ENCODE results near the gene KLHL29.

The KLHL29 gene

DNA sequence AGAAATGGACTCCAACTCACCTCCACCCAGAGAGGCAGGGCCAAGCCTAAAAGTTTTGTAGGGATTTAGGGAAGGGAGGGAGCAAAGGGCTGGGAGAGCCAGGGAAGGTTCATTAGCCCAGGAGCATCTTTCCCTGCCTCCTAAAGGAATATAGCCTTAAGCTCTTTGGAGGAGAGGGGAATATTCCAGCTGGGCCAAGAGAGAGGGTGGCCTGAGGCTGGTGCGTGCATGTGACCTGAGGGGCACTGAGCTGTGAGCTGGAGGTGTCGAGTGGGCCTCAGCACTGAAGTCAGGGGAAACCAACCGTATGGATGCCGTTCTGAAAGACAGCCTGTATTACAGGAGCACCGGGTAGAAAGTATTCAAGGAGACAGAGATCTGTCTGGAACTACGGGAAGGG is 112.6 kb downstream of the KLHL29 start:
- no peak for TF ChIP-seq ZFX (IDR thresholded peaks at IDR 0.05)
- TF ChIP-seq, protein P1, sequence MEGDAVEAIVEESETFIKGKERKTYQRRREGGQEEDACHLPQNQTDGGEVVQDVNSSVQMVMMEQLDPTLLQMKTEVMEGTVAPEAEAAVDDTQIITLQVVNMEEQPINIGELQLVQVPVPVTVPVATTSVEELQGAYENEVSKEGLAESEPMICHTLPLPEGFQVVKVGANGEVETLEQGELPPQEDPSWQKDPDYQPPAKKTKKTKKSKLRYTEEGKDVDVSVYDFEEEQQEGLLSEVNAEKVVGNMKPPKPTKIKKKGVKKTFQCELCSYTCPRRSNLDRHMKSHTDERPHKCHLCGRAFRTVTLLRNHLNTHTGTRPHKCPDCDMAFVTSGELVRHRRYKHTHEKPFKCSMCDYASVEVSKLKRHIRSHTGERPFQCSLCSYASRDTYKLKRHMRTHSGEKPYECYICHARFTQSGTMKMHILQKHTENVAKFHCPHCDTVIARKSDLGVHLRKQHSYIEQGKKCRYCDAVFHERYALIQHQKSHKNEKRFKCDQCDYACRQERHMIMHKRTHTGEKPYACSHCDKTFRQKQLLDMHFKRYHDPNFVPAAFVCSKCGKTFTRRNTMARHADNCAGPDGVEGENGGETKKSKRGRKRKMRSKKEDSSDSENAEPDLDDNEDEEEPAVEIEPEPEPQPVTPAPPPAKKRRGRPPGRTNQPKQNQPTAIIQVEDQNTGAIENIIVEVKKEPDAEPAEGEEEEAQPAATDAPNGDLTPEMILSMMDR (conservative IDR thresholded peaks at IDR 0.05) = no peak
- H3K27ac ChIP-seq = no peak overlapping the region

DNA sequence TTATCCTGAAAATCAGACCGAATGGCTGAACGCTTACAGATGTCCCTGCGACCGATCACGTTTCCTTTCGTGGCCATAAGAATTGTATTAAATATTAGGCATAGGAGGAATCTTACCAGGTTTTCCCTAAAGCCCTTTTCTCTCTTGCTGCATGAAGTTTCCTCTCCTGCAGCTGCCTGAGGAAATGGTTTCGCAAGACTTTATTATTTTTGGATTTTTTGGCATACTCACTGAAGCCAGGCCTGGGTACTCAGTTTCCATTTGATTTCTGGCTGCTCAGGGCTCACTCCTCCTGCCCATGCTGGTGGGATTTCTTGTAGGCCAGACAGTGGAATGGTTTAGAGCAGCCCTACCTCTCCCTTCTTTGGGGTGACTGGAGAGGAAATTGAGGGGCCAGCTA is 114.0 kb downstream of the KLHL29 start:
- no peak overlapping the region for H3K27ac ChIP-seq
- TF ChIP-seq, protein P1 (conservative IDR thresholded peaks at IDR 0.05) = no peak
- TF ChIP-seq ZFX (IDR thresholded peaks at IDR 0.05) = no peak

- no peak overlapping the region for H3K27ac ChIP-seq
- no peak for TF ChIP-seq ZFX (IDR thresholded peaks at IDR 0.05)
- TF ChIP-seq, protein P1 (conservative IDR thresholded peaks at IDR 0.05) = no peak
These were observed 114.5 kb downstream of the KLHL29 start for GRCh38 chr2:23499439-23499838.

GRCh38 chr2:23500836-23501235 is 115.9 kb downstream of the KLHL29 start:
- no peak overlapping the region for H3K27ac ChIP-seq
- TF ChIP-seq, protein P1 (conservative IDR thresholded peaks at IDR 0.05) = no peak
- no peak for TF ChIP-seq ZFX (IDR thresholded peaks at IDR 0.05)

DNA sequence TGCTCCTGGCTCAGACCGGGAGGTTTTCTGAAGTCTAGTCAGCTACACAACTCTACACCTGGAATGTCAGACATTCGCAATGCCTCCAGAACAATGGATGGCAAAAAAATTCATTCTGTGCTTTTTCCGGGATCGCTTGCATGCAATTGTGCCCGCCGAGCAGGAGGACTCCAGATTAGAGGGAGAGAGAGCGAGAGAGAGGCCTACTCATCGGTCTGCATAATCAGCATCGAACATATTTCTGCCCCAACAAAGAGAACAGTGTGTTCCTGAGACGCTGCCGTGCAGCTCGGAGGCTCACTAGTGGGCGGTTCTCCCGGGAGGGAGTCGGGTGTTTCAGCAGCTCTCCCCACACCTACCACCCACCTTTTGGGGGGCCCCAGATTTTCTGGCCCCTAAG is 117.1 kb downstream of the KLHL29 start:
- H3K27ac ChIP-seq = no peak overlapping the region
- no peak for TF ChIP-seq ZFX (IDR thresholded peaks at IDR 0.05)
- TF ChIP-seq, protein P1 (conservative IDR thresholded peaks at IDR 0.05) = no peak

DNA sequence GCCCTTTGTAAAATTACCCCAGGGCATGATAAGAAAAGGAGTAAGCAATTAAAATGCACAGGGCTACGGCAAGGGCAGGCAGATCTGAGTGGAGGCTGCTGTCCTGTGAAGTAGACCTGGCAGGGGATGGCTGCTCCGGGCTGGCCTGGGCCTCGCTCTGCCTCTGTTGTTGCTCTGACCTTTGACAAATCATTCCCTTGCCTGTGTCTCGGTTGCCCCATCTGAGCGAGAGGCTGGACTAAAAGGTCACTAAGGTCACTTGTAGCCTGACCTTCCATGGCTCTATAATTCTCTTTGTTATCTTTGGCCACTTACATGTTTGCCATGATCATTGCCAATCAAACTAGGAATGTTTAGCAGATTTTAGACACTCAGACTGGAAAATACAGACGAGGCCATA is 118.1 kb downstream of the KLHL29 start:
- no peak overlapping the region for H3K27ac ChIP-seq
- no peak for TF ChIP-seq ZFX (IDR thresholded peaks at IDR 0.05)
- TF ChIP-seq, protein P1 (conservative IDR thresholded peaks at IDR 0.05) = no peak

- TF ChIP-seq, protein P1 (conservative IDR thresholded peaks at IDR 0.05) = no peak
- no peak for TF ChIP-seq ZFX (IDR thresholded peaks at IDR 0.05)
- H3K27ac ChIP-seq = no peak overlapping the region
These were observed 118.7 kb downstream of the KLHL29 start for GRCh38 chr2:23503682-23504081.
